ENCODE measurements around the gene NUCB2.

NUCB2 gene

DNA sequence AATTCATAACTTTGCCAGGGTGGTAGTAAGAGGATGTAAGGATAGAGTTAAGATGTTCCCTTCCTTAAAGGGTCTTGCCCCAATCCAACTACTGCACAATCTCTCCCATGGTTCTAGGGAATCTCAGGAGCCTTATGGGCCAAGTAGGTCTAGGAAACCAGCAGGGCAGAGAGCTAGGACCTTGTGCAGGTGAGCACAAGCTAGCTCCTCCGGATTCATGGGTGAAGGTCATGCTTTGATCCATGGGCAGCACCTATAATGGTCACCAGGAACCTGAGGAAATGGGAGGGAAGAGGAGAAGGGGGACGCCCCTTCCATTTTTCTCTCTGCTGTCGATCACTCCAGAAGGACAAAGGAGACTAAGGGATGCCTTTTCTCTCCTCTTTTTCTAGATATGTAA is 95.1 kb downstream of the NUCB2 start:
- Mint-ChIP-seq H3K9me3 (peaks cover 52% of the 10 kb centered on the region), H3K27ac (no peak overlapping the region)
- DNase-seq, result no peak

DNA sequence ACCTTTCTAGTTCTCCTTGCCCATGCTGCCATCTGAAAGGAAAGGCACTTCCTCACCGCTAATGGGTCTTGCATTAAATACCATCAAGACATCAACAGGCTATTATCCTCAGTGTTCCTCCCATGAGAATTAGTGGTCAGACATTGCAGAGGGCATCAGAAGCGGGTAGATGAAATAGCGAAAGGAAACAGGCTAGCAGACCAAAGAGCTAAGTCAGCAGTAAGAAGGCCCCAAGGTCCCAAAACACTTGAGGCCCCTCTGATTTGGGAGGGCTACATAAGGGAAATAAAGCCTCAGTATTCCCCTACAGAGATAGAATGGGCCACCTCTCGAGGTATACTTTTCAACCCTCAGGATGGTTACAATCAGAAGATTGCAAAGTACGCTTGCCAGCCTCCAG is 99.0 kb downstream of the NUCB2 start:
- H3K4me1 Mint-ChIP-seq, result no peaks in the 10 kb centered on the region
- H3K9me3 Mint-ChIP-seq, result peaks cover 29% of the 10 kb centered on the region
- no peaks in the 10 kb centered on the region for H3K27me3 Mint-ChIP-seq
- H3K27ac Mint-ChIP-seq, result no peak overlapping the region
- ATAC-seq (no peak), DNase-seq (no peak)
- no peak overlapping the region for H3K4me3 Mint-ChIP-seq
- H3K36me3 Mint-ChIP-seq (ENCODE audit: low read depth), result peaks cover 32% of the 10 kb centered on the region

More for the DNA sequence above, 95.1 kb downstream of the NUCB2 start:
- ATAC-seq, result no peak
- Mint-ChIP-seq H3K27me3 (no peaks in the 10 kb centered on the region), H3K4me3 (no peak overlapping the region), H3K4me1 (peaks cover 13% of the 10 kb centered on the region), H3K36me3 (ENCODE audit: low read depth) (peaks cover 68% of the 10 kb centered on the region)

- Mint-ChIP-seq H3K27ac (no peak overlapping the region), H3K36me3 (ENCODE audit: low read depth) (peaks cover 23% of the 10 kb centered on the region), H3K9me3 (peaks cover 19% of the 10 kb centered on the region), H3K27me3 (no peaks in the 10 kb centered on the region), H3K4me3 (no peak overlapping the region), H3K4me1 (no peaks in the 10 kb centered on the region)
- ATAC-seq, result no peak
- DNase-seq, result no peak
Measured at GRCh38 chr11:17376493-17376892, 100.0 kb downstream of the NUCB2 start.

DNA sequence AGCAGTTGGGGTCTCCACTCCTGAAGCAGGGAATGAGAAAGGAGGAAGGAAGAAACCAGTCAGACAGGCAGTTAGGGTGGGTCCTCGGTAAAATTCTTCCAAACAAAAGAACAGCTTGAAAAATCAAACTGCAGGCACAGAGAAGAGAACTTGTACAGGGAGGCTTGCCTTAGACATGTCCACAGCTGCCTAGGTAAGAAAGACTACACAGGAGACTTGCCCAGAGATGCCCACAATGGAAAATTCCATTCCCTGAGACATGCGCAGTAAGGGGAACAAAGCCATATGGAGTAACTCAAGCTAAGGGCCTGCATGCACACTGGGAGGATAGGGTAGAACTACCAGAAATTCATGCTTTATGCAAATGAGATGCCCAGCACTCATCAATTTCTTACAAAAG is 102.1 kb downstream of the NUCB2 start:
- Mint-ChIP-seq H3K9me3 (peaks cover 3% of the 10 kb centered on the region), H3K27ac (no peak overlapping the region), H3K4me3 (no peak overlapping the region), H3K36me3 (ENCODE audit: low read depth) (peaks cover 5% of the 10 kb centered on the region), H3K27me3 (no peaks in the 10 kb centered on the region), H3K4me1 (no peaks in the 10 kb centered on the region)
- ATAC-seq, result no peak
- DNase-seq, result no peak

- peaks cover 5% of the 10 kb centered on the region for H3K36me3 Mint-ChIP-seq (ENCODE audit: low read depth)
- H3K9me3 Mint-ChIP-seq, result no peaks in the 10 kb centered on the region
- H3K27me3 Mint-ChIP-seq, result no peaks in the 10 kb centered on the region
- DNase-seq (no peak), ATAC-seq (no peak)
- no peak overlapping the region for H3K4me3 Mint-ChIP-seq
- H3K4me1 Mint-ChIP-seq, result no peaks in the 10 kb centered on the region
- H3K27ac Mint-ChIP-seq, result no peak overlapping the region
Measured at GRCh38 chr11:17379383-17380180, 103.0 kb downstream of the NUCB2 start.

DNA sequence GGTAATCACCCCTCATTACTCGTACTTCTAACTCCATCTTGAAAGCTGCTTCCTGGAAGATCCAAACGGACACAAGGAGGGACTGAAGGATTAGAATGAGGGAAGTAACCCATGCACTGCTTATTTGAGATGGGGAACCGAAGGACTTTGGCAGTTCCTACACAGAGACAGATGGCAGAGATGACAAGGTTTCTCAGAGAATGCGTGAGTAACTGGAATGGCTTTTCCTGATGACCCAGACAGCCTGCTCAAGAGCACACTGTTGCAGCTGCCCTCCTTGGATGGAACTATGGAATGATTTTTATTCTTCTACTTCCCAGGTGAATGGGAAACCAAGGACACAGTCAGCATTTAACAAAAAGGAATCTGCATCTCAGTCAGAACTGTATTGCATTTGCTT is 104.6 kb downstream of the NUCB2 start:
- peaks cover 4% of the 10 kb centered on the region for H3K36me3 Mint-ChIP-seq (ENCODE audit: low read depth)
- no peak overlapping the region for H3K27ac Mint-ChIP-seq
- no peak overlapping the region for H3K4me3 Mint-ChIP-seq
- no peaks in the 10 kb centered on the region for H3K9me3 Mint-ChIP-seq
- no peaks in the 10 kb centered on the region for H3K4me1 Mint-ChIP-seq
- H3K27me3 Mint-ChIP-seq, result peaks cover 3% of the 10 kb centered on the region
- ATAC-seq (no peak), DNase-seq (no peak)
